Measurements from ENCODE around the gene CD19.
A peak's percentile ranks its signal among the peaks of the same experiment; 100 is the strongest.

CD19 gene

DNA sequence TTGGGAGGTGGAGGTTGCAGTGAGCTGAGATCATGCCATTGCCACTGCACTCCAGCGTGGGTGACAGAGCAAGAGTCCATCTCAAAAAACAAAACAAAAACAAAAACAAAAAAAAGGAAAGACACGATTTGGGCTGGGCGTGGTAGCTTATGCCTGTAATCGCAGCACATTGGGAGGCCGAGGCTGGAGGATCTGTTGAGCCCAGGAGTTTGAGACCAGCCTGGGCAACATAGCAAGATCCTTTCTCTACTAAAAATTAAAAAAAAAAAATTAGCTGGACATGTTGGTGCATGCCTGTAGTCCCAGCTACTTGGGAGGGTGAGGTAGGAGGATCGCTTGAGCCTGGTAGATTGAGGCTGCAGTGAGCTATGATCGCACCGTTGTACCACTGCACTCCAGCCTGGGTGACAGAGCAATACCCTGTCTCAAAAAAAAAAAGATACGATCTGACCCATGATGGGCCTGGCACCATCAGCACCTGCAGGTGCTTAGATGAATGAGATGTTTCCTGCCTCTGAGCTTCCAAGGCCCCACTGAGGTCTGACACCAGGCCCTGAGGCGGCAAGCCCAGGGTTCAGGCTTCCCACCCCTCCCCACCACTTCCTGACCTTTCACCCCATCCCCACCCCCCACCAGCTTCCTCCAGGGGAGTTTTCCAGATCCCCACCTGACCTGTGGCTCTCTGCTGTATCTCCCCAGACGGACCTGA lies 31.7 kb upstream of the CD19 start:
- no peak overlapping the region for H3K4me3 ChIP-seq (ENCODE audit: low read depth, low read length)
- TF ChIP-seq MAX (IDR thresholded peaks at IDR 0.05; ENCODE audit: low read depth, low read length) (no peak), POLR2A (IDR thresholded peaks at IDR 0.05; ENCODE audit: extremely low read depth, insufficient read length) (no peak), MYC (IDR thresholded peaks at IDR 0.05; ENCODE audit: low read depth, low read length) (no peak)
- TF ChIP-seq, protein P1, sequence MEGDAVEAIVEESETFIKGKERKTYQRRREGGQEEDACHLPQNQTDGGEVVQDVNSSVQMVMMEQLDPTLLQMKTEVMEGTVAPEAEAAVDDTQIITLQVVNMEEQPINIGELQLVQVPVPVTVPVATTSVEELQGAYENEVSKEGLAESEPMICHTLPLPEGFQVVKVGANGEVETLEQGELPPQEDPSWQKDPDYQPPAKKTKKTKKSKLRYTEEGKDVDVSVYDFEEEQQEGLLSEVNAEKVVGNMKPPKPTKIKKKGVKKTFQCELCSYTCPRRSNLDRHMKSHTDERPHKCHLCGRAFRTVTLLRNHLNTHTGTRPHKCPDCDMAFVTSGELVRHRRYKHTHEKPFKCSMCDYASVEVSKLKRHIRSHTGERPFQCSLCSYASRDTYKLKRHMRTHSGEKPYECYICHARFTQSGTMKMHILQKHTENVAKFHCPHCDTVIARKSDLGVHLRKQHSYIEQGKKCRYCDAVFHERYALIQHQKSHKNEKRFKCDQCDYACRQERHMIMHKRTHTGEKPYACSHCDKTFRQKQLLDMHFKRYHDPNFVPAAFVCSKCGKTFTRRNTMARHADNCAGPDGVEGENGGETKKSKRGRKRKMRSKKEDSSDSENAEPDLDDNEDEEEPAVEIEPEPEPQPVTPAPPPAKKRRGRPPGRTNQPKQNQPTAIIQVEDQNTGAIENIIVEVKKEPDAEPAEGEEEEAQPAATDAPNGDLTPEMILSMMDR (IDR thresholded peaks at IDR 0.05; ENCODE audit: low read depth, low read length), result no peak
- DNase-seq (ENCODE audit: low read depth), result no peak

- H3K4me3 ChIP-seq (ENCODE audit: low read depth, low read length), result no peak overlapping the region
- TF ChIP-seq MAX (IDR thresholded peaks at IDR 0.05; ENCODE audit: low read depth, low read length) (no peak), POLR2A (IDR thresholded peaks at IDR 0.05; ENCODE audit: extremely low read depth, insufficient read length) (no peak)
- TF ChIP-seq, protein P1 (IDR thresholded peaks at IDR 0.05; ENCODE audit: low read depth, low read length), result no peak
- DNase-seq (ENCODE audit: low read depth), result no peak
These were observed 31.2 kb upstream of the CD19 start for GRCh38 chr16:28900601-28901000.

GRCh38 chr16:28901862-28902261 lies 29.9 kb upstream of the CD19 start:
- no peak for TF ChIP-seq POLR2A (IDR thresholded peaks at IDR 0.05; ENCODE audit: extremely low read depth, insufficient read length)
- TF ChIP-seq, protein P1 (IDR thresholded peaks at IDR 0.05; ENCODE audit: low read depth, low read length), result no peak
- TF ChIP-seq MYC (IDR thresholded peaks at IDR 0.05; ENCODE audit: low read depth, low read length), result no peak
- TF ChIP-seq MAX (IDR thresholded peaks at IDR 0.05; ENCODE audit: low read depth, low read length), result no peak
- DNase-seq (ENCODE audit: low read depth), result no peak
- H3K4me3 ChIP-seq (ENCODE audit: low read depth, low read length), result no peak overlapping the region

DNA sequence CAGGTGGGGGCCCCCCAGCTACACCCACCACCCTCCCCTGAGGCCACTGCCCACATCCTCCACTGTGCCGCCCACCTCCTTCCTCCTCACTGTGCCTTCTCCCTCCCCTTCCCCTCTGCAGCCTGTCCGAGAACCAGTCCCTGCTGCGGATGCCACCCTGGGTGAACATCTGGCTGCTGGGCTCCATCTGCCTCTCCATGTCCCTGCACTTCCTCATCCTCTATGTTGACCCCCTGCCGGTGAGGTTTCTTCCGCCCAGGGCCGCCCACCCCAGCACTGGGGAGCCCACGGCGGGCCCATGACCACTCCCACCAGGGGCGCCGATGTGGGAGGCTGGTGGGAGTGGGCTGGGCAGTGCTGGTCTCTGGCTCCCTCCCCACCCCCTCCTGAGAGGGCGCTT lies 28.9 kb upstream of the CD19 start:
- DNase-seq (ENCODE audit: low read depth), result peak; percentile 68
- no peak overlapping the region for H3K4me3 ChIP-seq (ENCODE audit: low read depth, low read length)
- no peak for TF ChIP-seq POLR2A (IDR thresholded peaks at IDR 0.05; ENCODE audit: extremely low read depth, insufficient read length)
- no peak for TF ChIP-seq MYC (IDR thresholded peaks at IDR 0.05; ENCODE audit: low read depth, low read length)
- no peak for TF ChIP-seq MAX (IDR thresholded peaks at IDR 0.05; ENCODE audit: low read depth, low read length)
- TF ChIP-seq, protein P1 (IDR thresholded peaks at IDR 0.05; ENCODE audit: low read depth, low read length), result no peak

DNA sequence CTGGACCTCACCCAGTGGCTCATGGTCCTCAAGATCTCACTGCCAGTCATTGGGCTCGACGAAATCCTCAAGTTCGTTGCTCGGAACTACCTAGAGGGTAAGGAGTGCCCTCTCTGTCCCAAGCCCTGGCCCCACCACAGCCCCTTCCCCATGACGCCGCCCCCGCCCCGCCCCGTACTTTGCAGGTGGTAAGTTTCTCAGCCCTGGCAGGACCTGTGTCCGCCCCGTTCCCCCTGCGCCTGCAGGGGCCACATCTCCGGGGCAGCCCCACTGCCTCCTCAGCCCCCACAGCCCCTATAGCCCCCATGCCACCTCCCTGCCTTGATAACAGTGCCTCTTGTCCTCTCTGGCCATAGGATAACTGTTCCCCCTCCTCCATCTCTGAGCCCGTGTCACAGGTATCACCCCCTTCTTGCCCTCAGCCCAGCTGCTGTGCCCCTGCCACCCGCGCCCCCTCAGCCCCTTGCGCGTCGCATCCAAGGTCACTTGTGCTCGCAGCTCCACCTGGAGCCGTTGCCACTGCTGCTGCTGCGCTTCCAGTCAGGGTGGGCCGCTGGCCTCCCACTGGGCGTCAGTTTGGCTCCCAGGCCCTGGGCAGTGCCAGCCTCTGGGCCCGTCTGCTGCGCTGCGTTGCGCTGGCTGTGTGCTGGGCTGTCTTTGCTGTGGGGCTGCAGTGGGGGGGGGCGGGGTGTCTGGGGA lies 28.3 kb upstream of the CD19 start:
- no peak overlapping the region for H3K4me3 ChIP-seq (ENCODE audit: low read depth, low read length)
- DNase-seq (ENCODE audit: low read depth), result no peak
- TF ChIP-seq MYC (IDR thresholded peaks at IDR 0.05; ENCODE audit: low read depth, low read length) (no peak), POLR2A (IDR thresholded peaks at IDR 0.05; ENCODE audit: extremely low read depth, insufficient read length) (no peak), MAX (IDR thresholded peaks at IDR 0.05; ENCODE audit: low read depth, low read length) (no peak)
- TF ChIP-seq, protein P1 (IDR thresholded peaks at IDR 0.05; ENCODE audit: low read depth, low read length), result no peak

Data from NB4 (cell line).